Left ventricle myocardium inferior (tissue), 1 donor: Measurements from ENCODE around the gene HTN3. TPM values are rescaled to one million over a fixed set of nuclear protein-coding genes. Genes with fewer than 3 reads are reported as not detected.
"Not testable (repeated sequence)": the region's sequence is repeated elsewhere in the genome, so short reads cannot be mapped to it uniquely, and the experiment has no call there.

Experiments used
- DNase-seq: peaks from one replicate; pipeline ENCODE4 v3.0.0-alpha.2; 2020
- H3K27ac ChIP-seq: fragments of 200-600 bp; replicated peaks from 2 replicates; pipeline ENCODE4 v1.8.0; 2021
- H3K27me3 ChIP-seq: fragments of 200-600 bp; 2 replicates; pipeline ENCODE4 v1.8.0; 2021; ENCODE audit warnings: low read depth
- H3K36me3 ChIP-seq: fragments of 200-600 bp; 2 replicates; pipeline ENCODE4 v1.8.0; 2021
- H3K4me1 ChIP-seq: fragments of 200-600 bp; 2 replicates; pipeline ENCODE4 v1.8.0; 2021
- H3K4me3 ChIP-seq: fragments of 200-600 bp; 2 replicates; pipeline ENCODE4 v1.8.0; 2021; ENCODE audit warnings: mild to moderate bottlenecking, moderate library complexity
- H3K9me3 ChIP-seq: fragments of 200-600 bp; replicated peaks from 2 replicates; pipeline ENCODE4 v1.8.0; 2021
- intact Hi-C: fragments of 100-400 bp; cut with micrococcal nuclease; formaldehyde crosslinking; loops from one replicate; pipeline ENCODE4 v1.11.0; 2022
- long read RNA-seq: library from polyadenylated mRNA; unstranded; transcript quantifications from one replicate; pipeline ENCODE4 v2.0.0, GENCODE V29; 2021
- total RNA-seq: library from RNA; stranded (reverse); fragmentation: NEBNext Ultra II Directional; extraction: Animal tissue kit (Norgen Biotek cat#: 25700); gene quantifications from one replicate; pipeline ENCODE4 v1.2.1, GENCODE V29; 2021
- TF ChIP-seq, protein P1 (sequence below): fragments of 200-600 bp; IDR thresholded peaks from 2 replicates; pipeline ENCODE4 v1.8.0; 2021; ENCODE audit warnings: antibody characterized with exemption, mild to moderate bottlenecking, borderline replicate concordance
- donor health status: DM: no; HTN: yes; CAD: no; lungs with severe emphysema.

Gene HTN3
- total RNA-seq = not detected
- long read RNA-seq = 0 reads

GRCh38 chr4:70028159-70028558 lies at the start of gene HTN3:
Gene HTN3 (plus strand): TSS chr4:70028459. CDS start chr4:70030741, 2,282 bp downstream.
- H3K27ac ChIP-seq, H3K36me3 ChIP-seq, DNase-seq, H3K27me3 ChIP-seq, intact Hi-C loops, H3K4me1 ChIP-seq, H3K9me3 ChIP-seq, H3K4me3 ChIP-seq: not testable (repeated sequence)

DNA sequence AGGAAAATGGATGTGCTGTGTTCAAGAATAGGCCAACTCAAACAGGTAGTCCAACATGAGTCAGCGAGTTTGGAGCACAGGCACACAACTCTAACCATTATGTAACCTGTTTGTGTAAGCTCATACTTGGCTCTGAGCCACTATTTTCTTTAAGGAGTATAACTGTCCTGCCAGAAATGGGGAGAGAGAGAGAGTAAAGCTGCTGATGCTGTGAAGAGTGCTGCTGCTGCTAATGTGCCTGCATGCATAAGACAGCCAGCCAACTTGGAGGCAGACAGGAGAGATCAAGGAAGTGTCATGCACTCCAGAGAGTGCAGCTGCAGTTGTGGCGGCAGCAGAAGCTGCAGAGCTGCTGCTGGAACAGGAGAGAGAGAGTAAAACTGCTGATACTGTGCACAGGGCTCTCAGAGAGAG lies 44.2 kb upstream of the HTN3 start:
- no peak overlapping the region for H3K27ac ChIP-seq
- no peaks in the 10 kb centered on the region for H3K36me3 ChIP-seq
- no peaks in the 10 kb centered on the region for H3K27me3 ChIP-seq
- H3K4me1 ChIP-seq = no peaks in the 10 kb centered on the region
- no peak for DNase-seq
- intact Hi-C loops = no loop called here
- no peaks in the 10 kb centered on the region for H3K9me3 ChIP-seq
- H3K4me3 ChIP-seq = no peak overlapping the region
- TF ChIP-seq, protein P1, sequence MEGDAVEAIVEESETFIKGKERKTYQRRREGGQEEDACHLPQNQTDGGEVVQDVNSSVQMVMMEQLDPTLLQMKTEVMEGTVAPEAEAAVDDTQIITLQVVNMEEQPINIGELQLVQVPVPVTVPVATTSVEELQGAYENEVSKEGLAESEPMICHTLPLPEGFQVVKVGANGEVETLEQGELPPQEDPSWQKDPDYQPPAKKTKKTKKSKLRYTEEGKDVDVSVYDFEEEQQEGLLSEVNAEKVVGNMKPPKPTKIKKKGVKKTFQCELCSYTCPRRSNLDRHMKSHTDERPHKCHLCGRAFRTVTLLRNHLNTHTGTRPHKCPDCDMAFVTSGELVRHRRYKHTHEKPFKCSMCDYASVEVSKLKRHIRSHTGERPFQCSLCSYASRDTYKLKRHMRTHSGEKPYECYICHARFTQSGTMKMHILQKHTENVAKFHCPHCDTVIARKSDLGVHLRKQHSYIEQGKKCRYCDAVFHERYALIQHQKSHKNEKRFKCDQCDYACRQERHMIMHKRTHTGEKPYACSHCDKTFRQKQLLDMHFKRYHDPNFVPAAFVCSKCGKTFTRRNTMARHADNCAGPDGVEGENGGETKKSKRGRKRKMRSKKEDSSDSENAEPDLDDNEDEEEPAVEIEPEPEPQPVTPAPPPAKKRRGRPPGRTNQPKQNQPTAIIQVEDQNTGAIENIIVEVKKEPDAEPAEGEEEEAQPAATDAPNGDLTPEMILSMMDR = no peak

DNA sequence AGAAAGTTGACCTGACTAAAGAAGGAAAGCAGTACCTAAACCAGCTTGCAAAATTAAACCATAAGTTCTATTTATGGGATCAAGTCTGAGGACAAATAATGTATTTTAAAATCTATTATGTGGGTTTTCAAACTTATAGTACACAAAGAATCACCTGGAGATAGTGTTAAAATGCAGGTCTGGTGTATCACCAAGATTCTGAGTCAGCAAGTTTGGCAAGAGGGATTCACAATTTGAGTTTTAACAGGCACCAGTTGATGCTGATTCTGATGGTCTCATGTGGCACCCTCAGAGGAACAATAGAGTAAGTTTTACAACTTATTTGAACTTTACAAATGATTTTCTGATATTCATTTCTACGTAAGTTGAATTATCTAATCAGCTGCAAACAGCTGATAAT lies 41.6 kb upstream of the HTN3 start:
- intact Hi-C loops = no loop called here
- Histone ChIP-seq H3K27ac (no peak overlapping the region), H3K4me1 (no peaks in the 10 kb centered on the region), H3K9me3 (no peaks in the 10 kb centered on the region), H3K4me3 (no peak overlapping the region), H3K27me3 (no peaks in the 10 kb centered on the region), H3K36me3 (no peaks in the 10 kb centered on the region)
- TF ChIP-seq, protein P1 = no peak
- DNase-seq = no peak

DNA sequence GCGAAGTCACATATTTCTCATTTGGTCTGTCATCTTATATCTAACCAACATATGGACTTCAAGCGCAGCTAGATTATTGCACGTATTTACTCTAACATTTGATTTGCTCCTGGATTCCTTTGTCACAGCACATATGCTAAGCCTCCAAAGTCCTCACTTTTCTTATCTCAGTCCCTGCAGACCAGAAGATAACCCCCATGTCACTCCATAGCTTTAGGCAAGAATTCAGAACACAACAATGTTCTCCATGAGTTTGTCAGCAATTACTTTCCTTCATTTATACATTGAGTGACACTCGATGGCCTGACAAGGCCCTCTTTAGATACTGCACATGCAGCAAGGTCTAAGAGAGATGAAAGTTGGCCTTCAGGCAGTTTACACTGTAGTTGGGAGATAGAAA lies 37.2 kb upstream of the HTN3 start:
- no peak for DNase-seq
- no peak overlapping the region for H3K27ac ChIP-seq
- no peaks in the 10 kb centered on the region for H3K9me3 ChIP-seq
- no peak overlapping the region for H3K4me3 ChIP-seq
- H3K27me3 ChIP-seq = no peaks in the 10 kb centered on the region
- H3K4me1 ChIP-seq = no peaks in the 10 kb centered on the region
- no peaks in the 10 kb centered on the region for H3K36me3 ChIP-seq
- intact Hi-C loops = no loop called here
- TF ChIP-seq, protein P1 = no peak

DNA sequence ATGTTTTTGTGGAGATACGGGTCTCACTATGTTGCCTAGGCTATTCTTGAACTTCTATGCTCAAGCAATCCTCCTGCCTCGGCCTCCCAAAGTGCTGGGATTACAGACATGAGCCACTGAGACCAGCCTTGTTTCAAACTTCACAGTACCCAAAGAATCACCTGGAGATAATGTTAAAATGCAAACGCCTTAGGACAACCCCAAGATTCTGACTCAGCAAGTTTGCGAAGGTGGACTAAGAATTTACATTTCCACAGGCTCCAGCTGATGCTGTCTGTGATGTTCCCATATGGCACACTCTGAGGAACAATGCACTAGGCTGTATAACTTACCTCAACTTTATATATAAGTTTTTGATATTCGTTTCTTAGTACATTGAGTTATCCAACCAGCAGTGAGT lies 33.5 kb upstream of the HTN3 start:
- TF ChIP-seq, protein P1 = no peak
- Histone ChIP-seq H3K4me3 (no peak overlapping the region), H3K36me3 (no peaks in the 10 kb centered on the region), H3K9me3 (no peaks in the 10 kb centered on the region), H3K27ac (no peak overlapping the region), H3K27me3 (no peaks in the 10 kb centered on the region), H3K4me1 (no peaks in the 10 kb centered on the region)
- intact Hi-C loops = no loop called here
- DNase-seq = no peak

- TF ChIP-seq, protein P1 = no peak
- intact Hi-C loops = no loop called here
These were observed 32.7 kb upstream of the HTN3 start, which contains the start of gene STATH for GRCh38 chr4:69995526-69996016. Gene STATH (plus strand): TSS chr4:69995966. CDS start chr4:69998438, 2,472 bp downstream.

More at GRCh38 chr4:69995526-69996016, 32.7 kb upstream of the HTN3 start, which contains the start of gene STATH:
- Histone ChIP-seq H3K4me3 (no peak within 1 kb of the TSS), H3K9me3 (no peaks in the 10 kb centered on the region), H3K27ac (no peak within 1 kb of the TSS), H3K4me1 (no peaks in the 10 kb centered on the region), H3K36me3 (no peaks in the 10 kb centered on the region), H3K27me3 (no peaks in the 10 kb centered on the region)
- DNase-seq = no peak
